Gastroesophageal sphincter (tissue), 3 donors: ENCODE measurements around the gene UVRAG.

Experiments used
- EP300 ChIP-seq: sonication (generic); formaldehyde crosslinking; IDR thresholded peaks from one replicate; pipeline ENCODE4 v1.6.1; 2017; ENCODE audit warnings: antibody characterized with exemption, mild to moderate bottlenecking
- POLR2AphosphoS5 ChIP-seq: sonication (generic); formaldehyde crosslinking; IDR thresholded peaks from one replicate; pipeline ENCODE4 v1.6.1; 2017; ENCODE audit warnings: antibody characterized with exemption
- TF ChIP-seq, protein P1 (sequence below), 4 experiments: fragments of 200-600 bp in 2 of 4; fragments of 450-650 bp in 2 of 4; sonication (generic) in 1 of 4; IDR thresholded peaks; one replicate each; pipeline ENCODE4 v1.5.1; 2017 to 2019; ENCODE audit warnings: antibody characterized with exemption in 4 of 4, mild to moderate bottlenecking in 2 of 4, moderate library complexity in 2 of 4

DNA sequence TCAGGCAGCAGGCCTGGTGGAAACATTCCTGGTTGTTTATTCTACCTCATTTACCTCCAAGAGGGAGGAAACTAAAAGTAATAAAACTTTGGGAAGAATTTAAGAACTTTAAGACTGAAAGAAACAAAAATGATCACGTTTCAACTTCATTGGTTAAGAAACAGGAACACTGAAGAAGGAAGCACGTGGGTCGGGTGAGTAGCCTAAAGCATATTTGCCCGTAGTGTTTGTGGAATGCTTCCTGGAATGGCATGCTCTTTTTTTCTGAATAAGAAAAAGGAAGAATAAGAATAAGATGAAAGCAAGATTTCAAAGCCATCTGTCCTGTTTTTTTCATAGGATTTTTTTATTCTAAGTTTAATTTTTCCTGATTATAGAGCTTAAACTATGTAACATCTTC is 308.2 kb downstream of the UVRAG start:
- TF ChIP-seq EP300, result no peak
- no peak for TF ChIP-seq POLR2AphosphoS5
- TF ChIP-seq, protein P1, sequence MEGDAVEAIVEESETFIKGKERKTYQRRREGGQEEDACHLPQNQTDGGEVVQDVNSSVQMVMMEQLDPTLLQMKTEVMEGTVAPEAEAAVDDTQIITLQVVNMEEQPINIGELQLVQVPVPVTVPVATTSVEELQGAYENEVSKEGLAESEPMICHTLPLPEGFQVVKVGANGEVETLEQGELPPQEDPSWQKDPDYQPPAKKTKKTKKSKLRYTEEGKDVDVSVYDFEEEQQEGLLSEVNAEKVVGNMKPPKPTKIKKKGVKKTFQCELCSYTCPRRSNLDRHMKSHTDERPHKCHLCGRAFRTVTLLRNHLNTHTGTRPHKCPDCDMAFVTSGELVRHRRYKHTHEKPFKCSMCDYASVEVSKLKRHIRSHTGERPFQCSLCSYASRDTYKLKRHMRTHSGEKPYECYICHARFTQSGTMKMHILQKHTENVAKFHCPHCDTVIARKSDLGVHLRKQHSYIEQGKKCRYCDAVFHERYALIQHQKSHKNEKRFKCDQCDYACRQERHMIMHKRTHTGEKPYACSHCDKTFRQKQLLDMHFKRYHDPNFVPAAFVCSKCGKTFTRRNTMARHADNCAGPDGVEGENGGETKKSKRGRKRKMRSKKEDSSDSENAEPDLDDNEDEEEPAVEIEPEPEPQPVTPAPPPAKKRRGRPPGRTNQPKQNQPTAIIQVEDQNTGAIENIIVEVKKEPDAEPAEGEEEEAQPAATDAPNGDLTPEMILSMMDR (IDR thresholded peaks at IDR 0.05), result no peak
